Keratinocyte (primary cell): Measurements from ENCODE around the gene PRKACA. TPM values are rescaled to one million over a fixed set of nuclear protein-coding genes. Genes with fewer than 3 reads are reported as not detected.

ENCODE experiments used
- DNase-seq: peaks from one replicate; pipeline ENCODE4 v3.0.0-alpha.2; 2011; ENCODE audit warnings: low read depth, missing footprints, low spot score
- FAIRE-seq: peaks from 2 replicates; lab custom pipeline; 2011; peaks lifted over from hg19 to GRCh38; lab: Jason Lieb, UNC
- H2AFZ ChIP-seq: 2 replicates; pipeline ENCODE4 v1.6.0; 2012; ENCODE audit warnings: low read length, control low read depth, inconsistent platforms; ENCODE audit not compliant: control insufficient read depth
- H3K27ac ChIP-seq: 2 replicates; pipeline ENCODE4 v1.5.1; 2011; ENCODE audit warnings: low read length; ENCODE audit not compliant: control insufficient read depth, insufficient read depth
- H3K27me3 ChIP-seq: 3 replicates; pipeline ENCODE4 v1.6.0; 2011; ENCODE audit warnings: low read length; ENCODE audit not compliant: control insufficient read depth, insufficient read depth; ENCODE audit errors: extremely low read depth
- H3K36me3 ChIP-seq, 2 experiments: 2 replicates in 1 of 2; 3 replicates in 1 of 2; pipeline ENCODE4 v1.5.1; 2011; ENCODE audit warnings: low read length in 2 of 2, mild to moderate bottlenecking in 1 of 2; ENCODE audit not compliant: control insufficient read depth in 2 of 2, insufficient read depth in 2 of 2; ENCODE audit errors: extremely low read depth in 1 of 2
- H3K4me1 ChIP-seq: 3 replicates; pipeline ENCODE4 v1.5.1; 2011; ENCODE audit warnings: low read length; ENCODE audit not compliant: control insufficient read depth, insufficient read depth; ENCODE audit errors: extremely low read depth
- H3K4me2 ChIP-seq: 3 replicates; pipeline ENCODE4 v1.6.0; 2011; ENCODE audit warnings: low read depth, low read length; ENCODE audit not compliant: control insufficient read depth, insufficient read depth; ENCODE audit errors: extremely low read depth
- H3K4me3 ChIP-seq, 3 experiments: fragments of 200-600 bp in 1 of 3; sonication (generic) in 1 of 3; 2 replicates in 2 of 3; 3 replicates in 1 of 3; pipeline ENCODE4 v1.5.1; 2011 to 2016; ENCODE audit warnings: low read length in 3 of 3, mild to moderate bottlenecking in 3 of 3, control low read depth in 2 of 3, inconsistent platforms in 1 of 3, low read depth in 1 of 3, mixed read lengths in 1 of 3, mixed run types in 1 of 3, moderate library complexity in 1 of 3; ENCODE audit not compliant: control insufficient read depth in 2 of 3, insufficient read depth in 2 of 3; ENCODE audit errors: extremely low read depth in 1 of 3
- H3K79me2 ChIP-seq: 2 replicates; pipeline ENCODE4 v1.6.0; 2012; ENCODE audit warnings: low read length; ENCODE audit not compliant: control insufficient read depth, insufficient read depth
- H3K9ac ChIP-seq: 3 replicates; pipeline ENCODE4 v1.6.0; 2011; ENCODE audit warnings: low read length; ENCODE audit not compliant: control insufficient read depth, insufficient read depth; ENCODE audit errors: extremely low read depth
- H3K9me1 ChIP-seq: 3 replicates; pipeline ENCODE4 v1.6.0; 2011; ENCODE audit warnings: low read length; ENCODE audit not compliant: control insufficient read depth, insufficient read depth; ENCODE audit errors: extremely low read depth
- H3K9me3 ChIP-seq: 2 replicates; pipeline ENCODE4 v1.5.1; 2012; ENCODE audit warnings: low read depth, low read length; ENCODE audit not compliant: control insufficient read depth
- H4K20me1 ChIP-seq: 3 replicates; pipeline ENCODE4 v1.6.0; 2011; ENCODE audit warnings: low read length; ENCODE audit not compliant: control insufficient read depth, insufficient read depth; ENCODE audit errors: extremely low read depth
- EZH2 ChIP-seq: IDR thresholded peaks from one replicate; pipeline ENCODE4 v1.6.1; 2012; ENCODE audit warnings: inconsistent platforms, mild to moderate bottlenecking, low read length, moderate library complexity
- dilution Hi-C: fragments of 300-500 bp; cut with MboI; formaldehyde crosslinking; loops from one replicate; pipeline ENCODE4 v1.7.0; 2020; ENCODE audit warnings: low sequenced_read_pairs; ENCODE audit not compliant: extremely low pct_ligation_motif_present
- polyA plus RNA-seq, 5 experiments: library from polyadenylated mRNA; depleted of rRNA in 3 of 5; stranded (reverse) in 3 of 5; stranded (forward) in 1 of 5; unstranded in 1 of 5; fragments of >200 nt; gene quantifications; 1 replicate in 1 of 5; 2 replicates in 3 of 5; 3 replicates in 1 of 5; pipeline versions ENCODE4 v1.2.1 to v1.2.3, GENCODE V29; 2011 to 2012; ENCODE audit warnings: missing spikeins in 2 of 5, low read depth in 1 of 5, low replicate concordance in 1 of 5
- TF ChIP-seq, protein P1 (sequence below), 3 experiments: IDR thresholded peaks in 1 of 3; conservative IDR thresholded peaks in 1 of 3; optimal IDR thresholded peaks in 1 of 3; 2 replicates in 2 of 3; 3 replicates in 1 of 3; pipeline versions ENCODE3 to v1.5.1; 2011; ENCODE audit warnings: low read length in 3 of 3, mild to moderate bottlenecking in 3 of 3, moderate library complexity in 2 of 3, control low read depth in 1 of 3, inconsistent platforms in 1 of 3; ENCODE audit not compliant: insufficient read depth in 2 of 3; ENCODE audit errors: extremely low read depth in 1 of 3

Gene PRKACA
- polyA plus RNA-seq, 1 donor (not counting 4 experiments of a cell fraction or from before 2014, with no cell fraction given): 13.7 TPM

DNA sequence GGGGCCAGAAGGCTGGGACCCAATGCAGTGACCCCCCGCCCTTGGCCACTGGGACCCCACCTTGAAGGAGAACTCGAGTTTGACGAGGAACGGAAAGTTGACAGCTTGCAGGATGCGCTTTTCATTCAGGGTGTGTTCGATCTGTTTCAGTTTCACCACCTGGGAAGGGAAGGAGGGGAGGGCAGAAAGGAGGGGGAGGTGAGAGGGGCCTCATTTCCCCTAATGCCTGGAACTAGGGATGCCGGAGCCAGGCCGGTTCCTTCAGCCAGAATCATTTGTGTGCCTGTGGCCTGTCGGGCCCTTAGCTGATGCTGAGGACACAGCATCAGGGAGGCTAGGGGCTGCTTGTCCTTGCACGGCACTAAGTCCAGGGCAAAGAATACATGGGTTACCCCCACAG, 14.8 kb downstream of the PRKACA start:
- no peak for DNase-seq
- Histone ChIP-seq H3K27ac (no peak overlapping the region), H2AFZ (no peak overlapping the region), H3K79me2 (no peaks in the 10 kb centered on the region), H3K9ac (no peak overlapping the region), H3K9me1 (no peaks in the 10 kb centered on the region), H3K4me2 (no peak overlapping the region), H3K4me3 (no peak overlapping the region), H3K36me3 (peaks cover 2 to 18% of the 10 kb centered on the region in 2 experiments), H3K27me3 (no peaks in the 10 kb centered on the region), H3K4me1 (peaks cover 3% of the 10 kb centered on the region), H3K9me3 (no peaks in the 10 kb centered on the region), H4K20me1 (no peaks in the 10 kb centered on the region)
- FAIRE-seq: no peak
- dilution Hi-C loops: no loop called here
- TF ChIP-seq, protein P1, sequence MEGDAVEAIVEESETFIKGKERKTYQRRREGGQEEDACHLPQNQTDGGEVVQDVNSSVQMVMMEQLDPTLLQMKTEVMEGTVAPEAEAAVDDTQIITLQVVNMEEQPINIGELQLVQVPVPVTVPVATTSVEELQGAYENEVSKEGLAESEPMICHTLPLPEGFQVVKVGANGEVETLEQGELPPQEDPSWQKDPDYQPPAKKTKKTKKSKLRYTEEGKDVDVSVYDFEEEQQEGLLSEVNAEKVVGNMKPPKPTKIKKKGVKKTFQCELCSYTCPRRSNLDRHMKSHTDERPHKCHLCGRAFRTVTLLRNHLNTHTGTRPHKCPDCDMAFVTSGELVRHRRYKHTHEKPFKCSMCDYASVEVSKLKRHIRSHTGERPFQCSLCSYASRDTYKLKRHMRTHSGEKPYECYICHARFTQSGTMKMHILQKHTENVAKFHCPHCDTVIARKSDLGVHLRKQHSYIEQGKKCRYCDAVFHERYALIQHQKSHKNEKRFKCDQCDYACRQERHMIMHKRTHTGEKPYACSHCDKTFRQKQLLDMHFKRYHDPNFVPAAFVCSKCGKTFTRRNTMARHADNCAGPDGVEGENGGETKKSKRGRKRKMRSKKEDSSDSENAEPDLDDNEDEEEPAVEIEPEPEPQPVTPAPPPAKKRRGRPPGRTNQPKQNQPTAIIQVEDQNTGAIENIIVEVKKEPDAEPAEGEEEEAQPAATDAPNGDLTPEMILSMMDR (optimal IDR thresholded peaks at IDR 0.05 in 1 of 3, IDR thresholded peaks at IDR 0.05 in 1 of 3, conservative IDR thresholded peaks at IDR 0.05 in 1 of 3; ENCODE audit: extremely low read depth in 1 of 3, insufficient read depth in 2 of 3, low read length in 3 of 3): no peak

DNA sequence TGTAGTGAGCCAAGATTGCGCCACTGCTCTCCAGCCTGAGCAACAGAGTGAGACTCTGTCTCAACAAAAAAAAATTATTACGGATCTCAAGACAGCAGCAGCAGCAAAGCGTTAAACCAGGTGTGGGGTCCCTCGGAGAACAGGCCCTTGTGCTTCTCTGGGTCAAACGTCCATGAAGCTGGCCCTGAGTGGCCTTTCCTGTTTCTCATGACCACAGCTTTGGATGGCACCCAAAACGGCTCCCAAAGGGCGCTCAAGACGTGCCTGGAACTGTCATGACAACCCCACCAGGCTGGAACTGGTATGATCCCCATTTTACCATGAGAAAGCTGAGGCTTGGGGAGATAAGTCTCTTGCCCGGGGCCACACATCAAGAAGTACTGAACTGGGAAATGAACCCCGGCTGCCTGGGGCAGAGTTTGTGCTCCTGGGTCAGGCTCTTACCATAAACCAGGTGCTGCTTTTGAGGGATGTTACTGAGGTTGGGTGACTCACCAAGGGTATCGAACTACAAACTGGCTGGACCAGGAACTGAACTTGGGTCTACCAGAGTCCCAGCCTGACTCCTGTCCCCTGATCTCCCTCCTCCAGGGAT, 15.4 kb downstream of the PRKACA start:
- H3K9me1 ChIP-seq: no peaks in the 10 kb centered on the region
- H3K9ac ChIP-seq: no peak overlapping the region
- TF ChIP-seq, protein P1 (optimal IDR thresholded peaks at IDR 0.05 in 1 of 3, IDR thresholded peaks at IDR 0.05 in 1 of 3, conservative IDR thresholded peaks at IDR 0.05 in 1 of 3; ENCODE audit: extremely low read depth in 1 of 3, insufficient read depth in 2 of 3, low read length in 3 of 3): no peak
- TF ChIP-seq EZH2: no peak
- peaks cover 4 to 20% of the 10 kb centered on the region in 2 experiments for H3K36me3 ChIP-seq
- no peaks in the 10 kb centered on the region for H3K79me2 ChIP-seq
- no peak overlapping the region for H3K4me2 ChIP-seq
- no peak overlapping the region for H3K27ac ChIP-seq
- no peak for FAIRE-seq
- dilution Hi-C loops: no loop called here
- no peaks in the 10 kb centered on the region for H4K20me1 ChIP-seq
- H3K9me3 ChIP-seq: no peaks in the 10 kb centered on the region
- no peak overlapping the region for H2AFZ ChIP-seq
- H3K27me3 ChIP-seq: no peaks in the 10 kb centered on the region
- peaks cover 3% of the 10 kb centered on the region for H3K4me1 ChIP-seq
- DNase-seq: no peak
- H3K4me3 ChIP-seq: no peak overlapping the region
